CD4-positive, alpha-beta T cell treated with Interleukin-12 subunit alpha and Interleukin-12 subunit beta, for 1 hour (primary cell): ENCODE results near the gene FGF22.
A peak's percentile ranks its signal among the peaks of the same experiment; 100 is the strongest.
"Not testable (repeated sequence)": the region's sequence is repeated elsewhere in the genome, so short reads cannot be mapped to it uniquely, and the experiment has no call there.

Source experiments
- DNase-seq: peaks from one replicate; pipeline ENCODE4 v3.0.0-alpha.2; 2020

FGF22 gene

DNA sequence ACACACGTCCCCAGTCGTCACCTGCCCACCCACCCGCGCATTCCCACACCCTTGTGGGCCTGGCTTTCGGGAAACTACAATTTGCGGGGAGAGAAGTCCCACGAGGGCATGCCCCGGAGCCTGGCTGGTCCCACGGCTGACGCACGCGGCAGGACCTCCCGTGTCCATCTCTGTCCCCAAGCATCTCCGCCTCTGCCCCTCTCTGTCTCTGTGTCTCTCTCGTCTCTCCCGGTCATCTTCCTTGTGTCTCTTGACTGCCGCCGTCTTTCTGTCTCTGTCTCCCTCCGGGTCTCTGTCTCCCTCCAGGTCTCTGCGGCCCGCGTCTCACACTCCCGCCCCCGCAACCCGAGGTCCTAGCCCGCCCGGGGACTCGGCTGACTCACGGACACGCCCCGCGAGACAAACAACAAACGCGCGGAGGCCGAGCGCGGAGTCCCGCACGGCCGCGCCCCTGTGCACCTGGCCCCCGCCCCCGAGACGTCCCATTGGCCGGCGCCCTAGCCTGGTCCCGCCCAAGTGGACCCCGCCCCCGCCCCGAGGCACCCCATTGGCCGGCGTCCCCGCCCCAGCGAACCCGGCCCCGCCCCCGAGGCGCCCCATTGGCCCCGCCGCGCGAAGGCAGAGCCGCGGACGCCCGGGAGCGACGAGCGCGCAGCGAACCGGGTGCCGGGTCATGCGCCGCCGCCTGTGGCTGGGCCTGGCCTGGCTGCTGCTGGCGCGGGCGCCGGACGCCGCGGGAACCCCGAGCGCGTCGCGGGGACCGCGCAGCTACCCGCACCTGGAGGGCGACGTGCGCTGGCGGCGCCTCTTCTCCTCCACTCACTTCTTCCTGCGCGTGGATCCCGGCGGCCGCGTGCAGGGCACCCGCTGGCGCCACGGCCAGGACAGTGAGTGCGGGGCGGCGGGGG lies at the start of gene FGF22:
TSS of gene FGF22 (plus strand) at position 627 of the 908 bp plus-strand sequence. CDS start at position 674, 47 bp downstream.
- DNase-seq, result peak; percentile 96

DNA sequence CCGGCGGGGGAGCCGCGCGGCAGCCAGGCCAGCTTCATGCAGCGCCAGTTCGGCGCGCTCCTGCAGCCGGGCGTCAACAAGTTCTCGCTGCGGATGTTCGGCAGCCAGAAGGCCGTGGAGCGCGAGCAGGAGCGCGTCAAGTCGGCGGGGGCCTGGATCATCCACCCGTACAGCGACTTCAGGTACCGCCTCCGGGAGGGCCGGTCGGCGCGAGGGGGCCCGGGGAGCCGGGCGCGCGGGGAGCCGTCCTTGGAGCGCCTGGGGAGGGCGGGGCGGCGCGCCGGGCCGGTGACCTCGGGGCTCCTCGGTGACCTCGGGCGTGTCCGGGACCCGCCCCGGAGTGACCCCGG lies 49.3 kb upstream of the FGF22 start:
- DNase-seq, result peak; percentile 36

- no peak for DNase-seq
Observed at GRCh38 chr19:590750-591098, 49.0 kb upstream of the FGF22 start.

- no peak for DNase-seq
Observed at GRCh38 chr19:591099-591958, 48.4 kb upstream of the FGF22 start.

DNA sequence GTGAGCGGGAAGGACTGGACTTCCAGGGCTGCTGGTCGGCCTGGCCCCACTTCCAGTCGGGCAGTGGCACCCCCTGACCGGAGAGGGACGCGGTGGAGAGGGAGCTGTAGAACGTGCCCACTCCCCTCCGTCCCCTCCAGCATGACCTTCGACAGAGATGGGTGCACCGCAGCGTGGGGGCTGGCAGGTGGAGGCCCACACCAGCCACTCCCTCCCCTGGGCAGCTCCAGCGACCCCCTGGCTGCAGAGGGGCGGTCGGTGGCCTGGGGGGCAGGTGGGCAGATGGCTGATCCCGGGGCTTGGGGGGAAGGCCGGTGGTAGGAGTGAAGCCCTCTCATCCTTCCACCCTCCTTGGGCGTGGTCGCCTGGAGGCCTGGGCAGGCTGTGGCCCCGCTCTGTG lies 47.6 kb upstream of the FGF22 start:
- DNase-seq, result no peak

DNA sequence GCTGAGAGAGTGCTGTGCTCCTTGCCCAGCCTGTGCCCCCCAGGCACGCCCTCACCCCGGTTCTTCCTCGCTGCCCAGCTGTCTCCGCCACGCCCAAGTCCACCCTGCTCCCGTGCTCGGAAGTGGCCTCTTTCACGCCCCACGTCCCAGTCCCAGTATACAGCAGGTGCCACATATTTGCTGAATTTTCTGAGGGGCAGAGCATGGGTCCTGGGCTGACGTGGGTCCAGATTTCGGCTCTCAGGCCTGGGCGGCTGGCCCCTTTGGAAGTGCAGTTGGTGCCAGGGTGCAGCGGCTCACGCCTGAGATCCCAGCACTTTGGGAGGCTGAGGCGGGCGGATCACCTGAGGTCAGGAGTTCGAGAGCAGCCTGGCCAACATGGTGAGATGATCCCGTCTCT lies 46.6 kb upstream of the FGF22 start:
- DNase-seq, result no peak

DNA sequence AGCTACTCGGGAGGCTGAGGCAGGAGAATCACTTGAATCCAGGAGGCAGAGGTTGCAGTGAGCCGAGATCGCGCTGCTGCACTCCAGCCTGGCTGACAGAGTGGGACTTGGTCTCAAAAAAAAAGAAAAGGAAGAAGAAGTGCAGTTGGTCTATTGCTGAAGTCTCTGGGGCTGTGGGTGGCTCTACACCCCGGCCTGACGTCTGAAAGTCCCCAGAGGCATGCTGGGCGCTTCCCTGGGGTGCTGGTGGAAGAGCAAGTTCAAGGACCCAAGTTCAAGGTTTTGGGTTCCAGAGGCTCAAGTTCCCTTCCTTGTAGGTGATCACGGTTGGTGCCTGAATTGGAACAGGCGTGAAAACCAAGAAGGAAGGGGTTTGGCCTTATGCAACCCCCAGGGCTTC lies 46.2 kb upstream of the FGF22 start:
- DNase-seq, result no peak

DNA sequence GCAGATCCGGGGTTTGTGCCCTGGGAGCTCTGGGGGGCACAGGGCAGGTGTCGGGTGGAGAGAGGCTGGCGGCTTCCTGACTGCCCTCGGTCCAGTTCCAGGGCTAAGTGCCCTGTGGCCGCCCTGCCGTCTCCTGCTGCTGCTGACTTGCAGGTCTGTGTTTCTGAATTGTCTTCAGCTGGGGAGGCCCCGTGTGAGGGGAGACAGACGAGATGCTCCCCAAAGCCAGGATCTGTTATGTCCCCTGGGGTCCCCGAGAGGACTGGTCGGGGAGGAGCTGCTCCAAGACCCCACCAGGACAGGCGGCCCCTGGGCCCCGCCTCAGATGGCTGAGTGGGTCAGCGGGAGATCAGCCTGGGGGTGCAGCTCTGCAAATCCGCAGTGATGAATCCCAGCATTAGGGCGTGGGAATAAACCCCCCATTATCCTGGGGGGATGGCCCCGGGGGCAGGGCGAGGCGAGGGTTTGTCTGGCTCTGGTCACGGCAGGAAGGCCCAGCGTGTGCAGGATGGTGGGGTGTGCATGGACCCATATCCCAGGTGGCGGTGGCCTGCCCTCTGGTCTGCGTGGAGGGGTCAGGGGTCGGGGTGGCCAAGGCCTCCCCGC lies 45.3 kb upstream of the FGF22 start:
- DNase-seq, result no peak

DNA sequence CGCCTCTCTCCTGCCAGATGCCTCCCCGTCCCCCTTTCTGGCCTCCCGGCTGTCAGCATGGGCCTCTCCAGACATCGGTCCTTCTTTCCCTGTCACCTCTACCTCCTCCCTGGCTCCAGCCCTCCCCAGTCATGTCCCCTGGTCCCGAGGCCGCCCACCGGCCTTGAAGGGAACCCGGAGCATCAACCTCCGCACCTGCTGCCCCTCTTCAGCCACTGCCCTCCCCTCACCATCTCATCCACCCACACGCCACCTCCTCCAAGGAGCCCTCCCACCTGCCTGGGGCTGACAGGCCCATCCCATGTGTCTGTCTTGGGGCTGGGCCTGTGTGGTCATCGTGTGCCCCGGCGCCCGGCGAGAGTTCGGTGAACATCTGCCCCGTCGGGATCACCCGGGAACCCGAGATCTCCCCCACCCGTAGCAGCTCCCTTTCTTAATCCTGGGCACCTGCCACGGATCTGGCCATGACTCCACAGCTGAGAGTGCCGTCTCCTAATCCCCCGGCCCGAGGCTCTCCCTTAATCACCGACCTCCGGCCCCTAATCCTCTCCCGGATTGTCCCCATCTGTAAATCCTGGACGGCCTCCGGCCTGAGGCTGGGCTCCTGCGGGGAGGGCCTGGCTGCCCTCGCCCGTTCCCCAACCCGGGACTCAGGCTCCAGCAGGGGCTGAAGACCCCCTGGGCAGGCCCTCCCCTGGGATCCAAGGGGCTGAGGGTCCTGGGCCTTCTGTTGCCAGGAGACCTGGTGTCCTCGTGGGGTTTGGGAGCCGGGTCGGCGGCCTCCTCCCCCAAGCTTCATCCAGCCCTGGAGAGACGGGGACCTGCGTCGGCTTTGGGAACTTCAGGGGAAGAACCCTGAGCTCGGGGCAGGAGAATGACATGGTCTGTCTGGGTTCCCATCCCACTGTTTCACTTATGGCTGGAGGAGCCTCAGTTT lies 44.1 kb upstream of the FGF22 start:
- DNase-seq, result no peak

DNA sequence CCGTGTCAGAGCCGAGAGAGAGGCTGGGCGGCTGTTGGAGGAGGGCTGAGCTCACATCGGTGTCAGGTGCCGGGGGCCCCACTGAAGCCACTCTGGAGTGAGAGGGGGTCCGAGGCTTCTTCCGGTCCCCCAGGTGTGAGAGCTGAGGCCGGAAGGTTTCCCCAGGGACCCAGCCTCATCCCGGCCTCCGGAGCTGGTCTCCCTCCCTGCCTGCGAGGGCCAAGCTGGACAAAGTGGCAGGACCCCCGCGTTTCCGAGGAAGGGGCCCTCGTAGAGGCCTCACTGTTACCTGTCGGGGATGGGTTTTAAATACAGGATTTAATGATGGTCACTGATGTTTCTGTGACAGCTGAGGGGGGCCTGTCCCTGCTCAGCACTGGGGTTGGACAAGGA lies 43.4 kb upstream of the FGF22 start:
- DNase-seq, result no peak

DNA sequence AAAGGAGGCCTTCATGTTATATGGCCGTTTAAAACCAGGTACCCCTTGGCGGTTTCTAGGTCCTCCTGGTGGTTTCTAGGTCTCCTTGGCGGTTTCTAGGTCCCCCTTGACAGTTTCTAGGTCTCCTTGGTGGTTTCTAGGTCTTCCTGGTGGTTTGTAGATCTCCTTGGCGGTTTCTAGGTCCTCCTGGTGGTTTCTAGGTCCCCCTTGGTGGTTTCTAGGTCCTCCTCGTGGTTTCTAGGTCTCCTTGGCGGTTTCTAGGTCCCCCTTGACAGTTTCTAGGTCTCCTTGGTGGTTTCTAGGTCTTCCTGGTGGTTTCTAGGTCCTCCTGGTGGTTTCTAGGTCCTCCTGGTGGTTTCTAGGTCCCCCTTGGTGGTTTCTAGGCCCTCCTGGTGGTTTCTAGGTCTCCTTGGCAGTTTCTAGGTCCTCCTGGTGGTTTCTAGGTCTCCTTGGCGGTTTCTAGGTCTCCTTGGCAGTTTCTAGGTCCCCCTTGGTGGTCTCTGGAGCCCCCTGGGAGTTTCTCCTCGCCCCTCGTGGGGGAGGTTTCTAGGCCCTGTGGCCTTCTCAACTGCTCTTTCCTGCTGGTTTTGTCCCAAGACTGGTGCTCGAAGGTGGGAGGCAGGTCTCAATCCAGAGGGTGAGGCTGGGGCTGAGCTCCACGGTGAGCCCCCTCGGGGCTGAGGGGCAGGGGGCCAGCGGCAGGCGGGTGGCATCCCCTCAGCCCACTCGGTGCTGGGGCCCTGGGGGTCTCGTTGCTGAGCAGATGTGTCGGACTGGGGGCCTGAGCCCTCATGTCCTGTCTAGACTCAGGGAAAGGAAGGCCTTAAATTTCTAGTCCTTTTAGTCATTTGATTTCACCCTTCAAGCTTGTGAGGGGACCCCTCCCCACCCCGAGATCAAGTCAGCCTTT lies 42.0 kb upstream of the FGF22 start:
- DNase-seq, result no peak

DNA sequence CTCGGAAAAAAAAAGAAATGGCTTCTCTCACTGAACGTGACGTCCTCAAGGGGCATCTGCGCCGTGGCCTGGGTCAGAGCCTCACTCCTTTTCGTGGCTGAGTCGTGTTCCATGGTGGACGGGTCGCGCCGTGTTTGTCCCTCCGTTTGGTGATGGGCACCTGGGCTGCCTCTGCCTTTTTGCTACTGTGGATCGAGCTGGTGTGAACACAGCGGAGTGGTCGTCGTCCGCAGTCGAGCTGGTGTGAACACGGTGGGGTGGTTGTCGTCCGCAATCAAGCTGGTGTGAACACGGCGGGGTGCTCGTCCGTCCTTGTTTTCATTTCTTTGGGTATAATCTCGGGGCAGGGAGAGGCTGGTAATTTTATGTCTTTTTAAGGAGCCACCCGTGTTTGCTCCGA lies 38.4 kb upstream of the FGF22 start:
- no peak for DNase-seq

DNA sequence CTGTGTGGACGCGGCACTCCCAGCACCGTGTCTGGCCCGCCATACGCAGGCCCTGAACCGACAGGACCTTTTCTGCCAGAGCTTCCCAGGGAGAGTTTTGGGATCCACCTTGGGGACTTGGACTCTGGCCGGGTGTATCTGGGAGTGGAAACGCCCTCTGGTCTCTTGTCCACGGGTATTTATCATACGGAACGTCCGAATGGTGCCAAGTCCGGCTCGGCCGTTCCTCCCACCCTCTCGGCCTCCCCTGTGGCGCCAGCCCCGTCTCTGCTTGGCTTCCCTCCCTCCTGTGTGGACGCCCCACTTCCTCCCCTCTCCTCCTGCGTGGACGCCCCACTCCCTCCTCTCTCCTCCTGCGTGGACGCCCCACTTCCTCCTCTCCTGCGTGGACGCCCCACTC lies 37.9 kb upstream of the FGF22 start:
- no peak for DNase-seq

GRCh38 chr19:602391-603301 lies 37.0 kb upstream of the FGF22 start:
- DNase-seq, result no peak

GRCh38 chr19:603302-603639 lies 36.4 kb upstream of the FGF22 start:
- not testable (repeated sequence) for DNase-seq

GRCh38 chr19:603779-604178 lies 35.9 kb upstream of the FGF22 start:
- not testable (repeated sequence) for DNase-seq

GRCh38 chr19:604355-604754 lies 35.3 kb upstream of the FGF22 start:
- peak; percentile 37 for DNase-seq

DNA sequence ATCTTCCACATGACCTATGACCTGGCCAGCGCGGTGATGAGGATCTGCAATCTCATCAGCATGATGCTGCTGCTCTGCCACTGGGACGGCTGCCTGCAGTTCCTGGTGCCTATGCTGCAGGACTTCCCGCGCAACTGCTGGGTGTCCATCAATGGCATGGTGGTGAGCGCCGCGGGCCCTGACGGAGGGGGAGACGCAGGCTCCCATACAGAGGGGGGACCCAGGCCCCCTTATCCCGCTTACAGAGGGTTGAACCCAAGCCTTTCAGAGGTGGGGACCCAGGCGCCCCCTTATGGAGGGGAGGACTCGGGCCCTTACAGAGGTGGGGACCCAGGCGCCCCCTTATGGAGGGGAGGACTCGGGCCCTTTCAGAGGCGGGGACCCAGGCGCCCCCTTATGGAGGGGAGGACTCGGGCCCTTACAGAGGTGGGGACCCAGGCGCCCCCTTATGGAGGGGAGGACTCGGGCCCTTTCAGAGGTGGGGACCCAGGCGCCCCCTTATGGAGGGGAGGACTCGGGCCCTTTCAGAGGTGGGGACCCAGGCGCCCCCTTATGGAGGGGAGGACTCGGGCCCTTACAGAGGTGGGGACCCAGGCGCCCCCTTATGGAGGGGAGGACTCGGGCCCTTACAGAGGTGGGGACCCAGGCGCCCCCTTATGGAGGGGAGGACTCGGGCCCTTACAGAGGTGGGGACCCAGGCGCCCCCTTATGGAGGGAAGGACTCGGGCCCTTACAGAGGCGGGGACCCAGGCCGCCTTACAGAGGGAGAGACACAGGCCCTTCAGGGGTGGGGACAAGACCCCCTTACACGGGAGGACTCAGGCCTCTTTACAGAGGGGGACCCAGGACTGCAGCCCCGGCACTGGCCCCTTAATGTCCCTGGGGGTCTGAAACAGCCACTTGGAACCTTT lies 34.4 kb upstream of the FGF22 start:
- DNase-seq, result not testable (repeated sequence)
